ENCODE results near the gene ALPL. TPM values are rescaled to one million over a fixed set of nuclear protein-coding genes. Genes with fewer than 3 reads are reported as not detected.

The ALPL gene
- total RNA-seq, 4 donors from 2014 or later, result 5.3 to 52.8 (median 16.8) TPM

- TF ChIP-seq CTCF (IDR thresholded peaks at IDR 0.05), result no peak
- ATAC-seq (ENCODE audit: low FRiP score) (no peak), DNase-seq (ENCODE audit: low spot score) (no peak)
These were observed 1.5 kb upstream of the ALPL start for GRCh38 chr1:21507511-21508270.

- peak; percentile 52 for ATAC-seq (ENCODE audit: low FRiP score)
- TF ChIP-seq CTCF (IDR thresholded peaks at IDR 0.05), result no peak
- DNase-seq (ENCODE audit: low spot score), result peak; percentile 44
These were observed 458 bp upstream of the ALPL start for GRCh38 chr1:21508580-21509350.

DNA sequence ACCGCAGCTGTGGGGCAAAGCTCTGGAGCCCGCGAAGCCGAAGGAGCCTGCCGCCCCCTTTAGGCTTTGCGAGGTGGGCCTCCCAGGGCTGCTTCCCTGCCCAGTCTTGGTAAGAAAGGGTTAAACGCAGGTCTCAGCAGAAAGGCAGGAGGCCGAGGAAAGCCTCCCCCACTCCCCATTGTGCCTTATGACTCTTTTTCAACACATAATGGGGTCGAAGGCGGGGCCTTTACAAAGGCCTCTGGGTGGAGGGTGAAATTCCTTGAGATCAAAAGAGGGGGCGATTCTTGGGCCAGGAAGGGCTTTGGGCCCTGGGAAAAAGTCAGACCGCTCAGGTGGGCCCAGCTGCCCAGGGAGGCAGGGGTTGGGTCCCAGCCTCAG, 880 bp downstream of the ALPL start:
- DNase-seq (ENCODE audit: low spot score), result no peak
- ATAC-seq (ENCODE audit: low FRiP score), result no peak

GRCh38 chr1:21510885-21511578, 1.8 kb downstream of the ALPL start:
- DNase-seq (ENCODE audit: low spot score) (no peak), ATAC-seq (ENCODE audit: low FRiP score) (no peak)
- TF ChIP-seq CTCF (IDR thresholded peaks at IDR 0.05), result no peak

More for the DNA sequence above, 880 bp downstream of the ALPL start:
- no peak for TF ChIP-seq CTCF (IDR thresholded peaks at IDR 0.05)

- ATAC-seq (ENCODE audit: low FRiP score) (no peak), DNase-seq (ENCODE audit: low spot score) (no peak)
- TF ChIP-seq CTCF (IDR thresholded peaks at IDR 0.05), result no peak
These were observed 2.6 kb downstream of the ALPL start for GRCh38 chr1:21511579-21512522.

GRCh38 chr1:21514245-21514644, 5.0 kb downstream of the ALPL start:
- DNase-seq (ENCODE audit: low spot score) (no peak), ATAC-seq (ENCODE audit: low FRiP score) (no peak)
- TF ChIP-seq CTCF (IDR thresholded peaks at IDR 0.05), result no peak

Measured in omental fat pad (tissue), 4 donors.